Sigmoid colon (tissue), 7 donors: ENCODE measurements around the gene NKAP. TPM values are rescaled to one million over a fixed set of nuclear protein-coding genes. Genes with fewer than 3 reads are reported as not detected.

Source experiments
- DNase-seq: peaks from one replicate; pipeline ENCODE4 v3.0.0-alpha.2; 2019
- H3K27ac ChIP-seq, 4 donors: fragments of 200-600 bp; sonication (generic); one replicate each; pipeline ENCODE4 v1.5.1; 2016 to 2019; ENCODE audit warnings: mild to moderate bottlenecking in 1 of 4
- H3K27me3 ChIP-seq, 3 donors: fragments of 200-600 bp; sonication (generic); one replicate each; pipeline ENCODE4 v1.5.1; 2019; ENCODE audit warnings: mild to moderate bottlenecking in 1 of 3
- H3K36me3 ChIP-seq, 4 donors: fragments of 200-600 bp; sonication (generic); one replicate each; pipeline ENCODE4 v1.5.1; 2016 to 2019
- H3K4me1 ChIP-seq, 4 donors: fragments of 200-600 bp; sonication (generic); one replicate each; pipeline ENCODE4 v1.5.1; 2017 to 2019
- H3K4me3 ChIP-seq, 4 donors: fragments of 200-600 bp; sonication (generic); one replicate each; pipeline ENCODE4 v1.5.1; 2017 to 2019; ENCODE audit warnings: mild to moderate bottlenecking in 2 of 4, moderate library complexity in 1 of 4
- H3K9me3 ChIP-seq, 4 donors: fragments of 200-600 bp in 3 of 4; sonication (generic) in 3 of 4; one replicate each; pipeline versions ENCODE4 v1.5.1 to v1.6.1; 2013 to 2019
- CTCF ChIP-seq, 4 experiments: fragments of 450-650 bp in 3 of 4; fragments of 200-600 bp in 1 of 4; IDR thresholded peaks; one replicate each; pipeline ENCODE4 v1.5.1; 2016 to 2019; ENCODE audit warnings: antibody characterized with exemption in 4 of 4, mild to moderate bottlenecking in 3 of 4, moderate library complexity in 2 of 4
- EP300 ChIP-seq, 4 donors: sonication (generic); formaldehyde crosslinking; IDR thresholded peaks; one replicate each; pipeline ENCODE4 v1.6.1; 2017; ENCODE audit warnings: antibody characterized with exemption in 4 of 4
- POLR2A ChIP-seq, 2 donors: fragments of 450-650 bp; IDR thresholded peaks; one replicate each; pipeline ENCODE4 v1.6.1; 2016; ENCODE audit warnings: antibody characterized with exemption in 2 of 2, mild to moderate bottlenecking in 2 of 2, moderate library complexity in 2 of 2
- POLR2AphosphoS5 ChIP-seq, 4 donors: sonication (generic); formaldehyde crosslinking; IDR thresholded peaks; one replicate each; pipeline ENCODE4 v1.6.1; 2017; ENCODE audit warnings: antibody characterized with exemption in 4 of 4
- WGBS, 2 donors: extraction: QIAGEN DNeasy Blood & Tissue Kit; methylation state at CpG; one replicate each; pipeline ENCODE4 v1.1.7; 2013; 5-methylcytosine and 5-hydroxymethylcytosine counted together
- intact Hi-C: fragments of 100-400 bp; cut with DNase I; formaldehyde crosslinking; loops from one replicate; pipeline ENCODE4 v1.15.1; 2023
- polyA plus RNA-seq, 3 donors: library from polyadenylated mRNA; stranded (reverse); fragments of 200-250 nt; gene quantifications; one replicate each; pipeline ENCODE4 v1.2.3, GENCODE V29; 2013
- total RNA-seq, 4 donors: library from RNA; depleted of rRNA; stranded (reverse); fragments of >200 nt; gene quantifications; one replicate each; pipeline ENCODE4 v1.1.0, GENCODE V29; 2016
- donor health status: healthy with polysubstance abuse.
- donor health status: Bipolar disorder and iron deficiency.
- donor health status: healthy.

NKAP gene
- total and polyA plus RNA-seq, 7 donors = 3.6 to 7.8 (median 5.3) TPM

GRCh38 chrX:119986203-119986602 is 42.7 kb upstream of the NKAP start:
- peaks cover 1 to 24% (median 6%) of the 10 kb centered on the region in 3 donors for H3K27me3 ChIP-seq
- H3K4me3 ChIP-seq = no peak overlapping the region
- no peaks in the 10 kb centered on the region for H3K36me3 ChIP-seq
- H3K9me3 ChIP-seq = no peaks in the 10 kb centered on the region
- peaks cover 0 to 9% (median 9%) of the 10 kb centered on the region in 4 donors for H3K4me1 ChIP-seq
- no peak for TF ChIP-seq CTCF (IDR thresholded peaks at IDR 0.05)
- no peak for TF ChIP-seq POLR2AphosphoS5 (IDR thresholded peaks at IDR 0.05)
- no peak for TF ChIP-seq POLR2A (IDR thresholded peaks at IDR 0.05)
- no peak for TF ChIP-seq EP300 (IDR thresholded peaks at IDR 0.05)
- WGBS, 2 donors = 94 to 96% methylated on average over 3 of the region's 3 CpGs
- intact Hi-C loops = no loop called here
- H3K27ac ChIP-seq = no peak overlapping the region
- DNase-seq = no peak

GRCh38 chrX:119984652-119985051 is 41.1 kb upstream of the NKAP start:
- WGBS, 2 donors = 12 to 54% methylated on average over 5 of the region's 5 CpGs
- no peak overlapping the region for H3K4me3 ChIP-seq
- H3K4me1 ChIP-seq = no peaks in the 10 kb centered on the region
- DNase-seq = no peak
- no peaks in the 10 kb centered on the region for H3K9me3 ChIP-seq
- TF ChIP-seq CTCF (IDR thresholded peaks at IDR 0.05) (no peak), EP300 (IDR thresholded peaks at IDR 0.05) (no peak), POLR2AphosphoS5 (IDR thresholded peaks at IDR 0.05) (no peak), POLR2A (IDR thresholded peaks at IDR 0.05) (no peak)
- H3K36me3 ChIP-seq = no peaks in the 10 kb centered on the region
- H3K27me3 ChIP-seq = peaks cover 0 to 9% (median 0%) of the 10 kb centered on the region in 3 donors
- intact Hi-C loops = no loop called here
- H3K27ac ChIP-seq = no peak overlapping the region

GRCh38 chrX:119983494-119983893 is 39.9 kb upstream of the NKAP start:
- 38 to 75% methylated on average over 2 of the region's 2 CpGs for WGBS, 2 donors
- no peak for TF ChIP-seq POLR2A (IDR thresholded peaks at IDR 0.05)
- no peak for TF ChIP-seq EP300 (IDR thresholded peaks at IDR 0.05)
- no peak for TF ChIP-seq POLR2AphosphoS5 (IDR thresholded peaks at IDR 0.05)
- no peak for TF ChIP-seq CTCF (IDR thresholded peaks at IDR 0.05)
- intact Hi-C loops = no loop called here

GRCh38 chrX:119982145-119982544 is 38.6 kb upstream of the NKAP start:
- Histone ChIP-seq H3K36me3 (no peaks in the 10 kb centered on the region), H3K27me3 (no peaks in the 10 kb centered on the region), H3K9me3 (no peaks in the 10 kb centered on the region), H3K27ac (no peak overlapping the region), H3K4me3 (no peak overlapping the region), H3K4me1 (no peaks in the 10 kb centered on the region)
- intact Hi-C loops = no loop called here
- TF ChIP-seq POLR2A (IDR thresholded peaks at IDR 0.05) = no peak
- no peak for TF ChIP-seq EP300 (IDR thresholded peaks at IDR 0.05)
- TF ChIP-seq POLR2AphosphoS5 (IDR thresholded peaks at IDR 0.05) = no peak
- no peak for TF ChIP-seq CTCF (IDR thresholded peaks at IDR 0.05)
- no peak for DNase-seq
- WGBS, 2 donors = 22 to 54% methylated on average over 3 of the region's 3 CpGs

More at GRCh38 chrX:119983494-119983893, 39.9 kb upstream of the NKAP start:
- Histone ChIP-seq H3K4me3 (no peak overlapping the region), H3K4me1 (no peaks in the 10 kb centered on the region), H3K27me3 (peaks cover 0 to 4% (median 0%) of the 10 kb centered on the region in 3 donors), H3K9me3 (no peaks in the 10 kb centered on the region), H3K36me3 (no peaks in the 10 kb centered on the region), H3K27ac (no peak overlapping the region)
- DNase-seq = no peak
